ENCODE results near the gene TRIM21. TPM values are rescaled to one million over a fixed set of nuclear protein-coding genes. Genes with fewer than 3 reads are reported as not detected.

Gene TRIM21
- total and polyA plus RNA-seq, 9 of the 15 experiments (the other 6 are each of a cell fraction or from before 2014, with no cell fraction given) = 9.2 to 21.1 (median 10.8) TPM

DNA sequence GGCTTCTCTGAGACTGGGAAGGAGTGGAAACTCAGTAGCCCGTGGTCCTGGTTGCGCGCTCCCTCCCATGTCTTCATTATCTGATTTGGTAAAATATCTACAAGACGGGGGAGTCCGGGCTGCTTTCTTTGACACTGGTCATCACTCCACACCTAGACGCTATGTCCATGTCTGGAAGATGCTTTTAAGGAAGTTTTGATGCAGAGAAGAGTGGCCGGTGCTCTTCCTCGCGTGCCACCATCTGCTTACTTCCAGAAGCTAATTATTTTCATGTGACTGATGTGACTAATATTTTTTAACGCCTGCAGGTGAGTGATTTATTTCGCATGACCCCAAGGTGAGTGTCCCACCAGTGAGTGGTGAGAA is 339 bp upstream of the TRIM21 start (continued):
- TF ChIP-seq, protein P1, sequence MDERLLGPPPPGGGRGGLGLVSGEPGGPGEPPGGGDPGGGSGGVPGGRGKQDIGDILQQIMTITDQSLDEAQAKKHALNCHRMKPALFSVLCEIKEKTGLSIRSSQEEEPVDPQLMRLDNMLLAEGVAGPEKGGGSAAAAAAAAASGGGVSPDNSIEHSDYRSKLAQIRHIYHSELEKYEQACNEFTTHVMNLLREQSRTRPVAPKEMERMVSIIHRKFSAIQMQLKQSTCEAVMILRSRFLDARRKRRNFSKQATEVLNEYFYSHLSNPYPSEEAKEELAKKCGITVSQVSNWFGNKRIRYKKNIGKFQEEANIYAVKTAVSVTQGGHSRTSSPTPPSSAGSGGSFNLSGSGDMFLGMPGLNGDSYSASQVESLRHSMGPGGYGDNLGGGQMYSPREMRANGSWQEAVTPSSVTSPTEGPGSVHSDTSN (CRISPR knock-in tag; IDR thresholded peaks at IDR 0.05; ENCODE audit: low read depth) = no peak
- TF ChIP-seq, protein P1 (tag; conservative IDR thresholded peaks at IDR 0.05; ENCODE audit: low read depth) = 0 out of 2 replicates have a peak, but pooled peaks have one; percentile 9
- peak; percentile 62 for TF ChIP-seq MEIS2 (IDR thresholded peaks at IDR 0.05; ENCODE audit: partially characterized antibody)
- TF ChIP-seq RAD21 (CRISPR knock-in tag; conservative IDR thresholded peaks at IDR 0.05 in 1 of 2, IDR thresholded peaks at IDR 0.05 in 1 of 2) = no peak

DNA sequence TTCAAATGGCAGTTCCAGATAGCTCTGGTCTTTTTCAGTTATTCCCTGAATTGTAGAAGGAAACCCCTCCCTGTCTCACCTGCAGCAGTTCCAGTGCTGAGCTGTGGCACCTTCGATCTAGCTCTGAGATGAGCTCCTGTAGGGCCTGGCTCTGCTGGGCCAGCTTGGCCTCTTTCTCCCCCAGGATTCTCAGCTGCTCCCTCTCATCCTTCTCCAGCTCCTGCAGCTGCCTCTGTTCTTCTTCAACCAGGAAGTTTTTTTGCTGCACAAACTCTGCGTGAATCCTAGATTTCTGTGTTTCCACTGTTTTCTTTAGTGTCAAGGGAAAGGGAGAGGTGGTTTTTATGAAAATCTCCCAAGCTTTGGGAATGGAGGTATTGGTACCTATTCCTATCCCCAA is 5.3 kb downstream of the TRIM21 start:
- ChIA-PET CTCF (ENCODE audit: low intra/inter-chr PET ratio) (no interaction called here), POLR2A (interaction anchor here (1.0 to 1.5 kb wide), 4 partner anchors 9 to 32 kb away, joined by 3 to 6 read pairs (median 5); no protein-coding TSS in a partner anchor)
- Histone ChIP-seq H3K9ac (ENCODE audit: insufficient read depth in 1 of 2, low read depth in 2 of 2, low read length in 2 of 2) (no peak overlapping the region), H3K4me1 (replicated peaks in 1 of 2; ENCODE audit: control insufficient read depth in 2 of 2, insufficient read depth in 2 of 2, low read length in 2 of 2) (peaks cover 3 to 4% of the 10 kb centered on the region in 2 experiments; a peak in 3 of 5 replicates), H3K9me1 (ENCODE audit: control insufficient read depth, insufficient read depth, low read length) (no peaks in the 10 kb centered on the region), H3K9me3 (replicated peaks; ENCODE audit: control insufficient read depth, insufficient read depth, low read depth, low read length) (no peaks in the 10 kb centered on the region), H3K27me3 (ENCODE audit: control insufficient read depth in 2 of 2, insufficient read depth in 2 of 2, low read length in 2 of 2) (no peaks in the 10 kb centered on the region), H3K4me2 (ENCODE audit: insufficient read depth, low read length) (no peak overlapping the region), H3K36me3 (ENCODE audit: control insufficient read depth, insufficient read depth, low read length) (peaks cover 29% of the 10 kb centered on the region), H3K79me2 (ENCODE audit: control insufficient read depth, insufficient read depth, low read length) (peaks cover 7% of the 10 kb centered on the region; the same call in 2 of the 3 replicates), H3K27ac (ENCODE audit: extremely low read depth, low read depth, low read length) (no peak overlapping the region), H4K20me1 (replicated peaks; ENCODE audit: control insufficient read depth, insufficient read depth, low read length) (no peaks in the 10 kb centered on the region), H3K4me3 (no peak overlapping the region), H2AFZ (ENCODE audit: low read depth, low read length) (no peak overlapping the region)
- no peak for FAIRE-seq
- no peak for ATAC-seq
- no peak for DNase-seq (ENCODE audit: extremely low read depth in 1 of 4, low spot score in 3 of 4)
- in situ Hi-C loops (cut with MboI) = no loop called here
- 59% methylated on average over 2 of the region's 2 CpGs for WGBS (ENCODE audit: insufficient coverage, low coverage, missing lambda C conversion rate)
- intact Hi-C loops (cut with micrococcal nuclease) = no loop called here
- BruUV-seq (replicated peaks) = no TSS peak
- TF ChIP-seq TCF7L2 (IDR thresholded peaks at IDR 0.05; ENCODE audit: low read depth, low read length) (no peak), ZNF224 (CRISPR knock-in tag; IDR thresholded peaks at IDR 0.05) (no peak), DDX20 (tag; IDR thresholded peaks at IDR 0.05; ENCODE audit: low read depth) (no peak), SPI1 (IDR thresholded peaks at IDR 0.05; ENCODE audit: borderline replicate concordance, low read depth, low read length) (no peak), BCOR (IDR thresholded peaks at IDR 0.05) (no peak), ZNF589 (CRISPR knock-in tag; IDR thresholded peaks at IDR 0.05; ENCODE audit: low read depth) (no peak), ETS1 (conservative IDR thresholded peaks at IDR 0.05; ENCODE audit: control insufficient read depth, low read depth, low read length) (no peak)
- TF ChIP-seq, protein P2, sequence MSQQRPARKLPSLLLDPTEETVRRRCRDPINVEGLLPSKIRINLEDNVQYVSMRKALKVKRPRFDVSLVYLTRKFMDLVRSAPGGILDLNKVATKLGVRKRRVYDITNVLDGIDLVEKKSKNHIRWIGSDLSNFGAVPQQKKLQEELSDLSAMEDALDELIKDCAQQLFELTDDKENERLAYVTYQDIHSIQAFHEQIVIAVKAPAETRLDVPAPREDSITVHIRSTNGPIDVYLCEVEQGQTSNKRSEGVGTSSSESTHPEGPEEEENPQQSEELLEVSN (IDR thresholded peaks at IDR 0.05; ENCODE audit: borderline replicate concordance in 1 of 2, extremely low read depth in 1 of 2, insufficient read depth in 1 of 2, insufficient read length in 1 of 2, low read depth in 1 of 2, low read length in 1 of 2, poor library complexity in 1 of 2, severe bottlenecking in 1 of 2) = no peak
- TF ChIP-seq, protein P3, sequence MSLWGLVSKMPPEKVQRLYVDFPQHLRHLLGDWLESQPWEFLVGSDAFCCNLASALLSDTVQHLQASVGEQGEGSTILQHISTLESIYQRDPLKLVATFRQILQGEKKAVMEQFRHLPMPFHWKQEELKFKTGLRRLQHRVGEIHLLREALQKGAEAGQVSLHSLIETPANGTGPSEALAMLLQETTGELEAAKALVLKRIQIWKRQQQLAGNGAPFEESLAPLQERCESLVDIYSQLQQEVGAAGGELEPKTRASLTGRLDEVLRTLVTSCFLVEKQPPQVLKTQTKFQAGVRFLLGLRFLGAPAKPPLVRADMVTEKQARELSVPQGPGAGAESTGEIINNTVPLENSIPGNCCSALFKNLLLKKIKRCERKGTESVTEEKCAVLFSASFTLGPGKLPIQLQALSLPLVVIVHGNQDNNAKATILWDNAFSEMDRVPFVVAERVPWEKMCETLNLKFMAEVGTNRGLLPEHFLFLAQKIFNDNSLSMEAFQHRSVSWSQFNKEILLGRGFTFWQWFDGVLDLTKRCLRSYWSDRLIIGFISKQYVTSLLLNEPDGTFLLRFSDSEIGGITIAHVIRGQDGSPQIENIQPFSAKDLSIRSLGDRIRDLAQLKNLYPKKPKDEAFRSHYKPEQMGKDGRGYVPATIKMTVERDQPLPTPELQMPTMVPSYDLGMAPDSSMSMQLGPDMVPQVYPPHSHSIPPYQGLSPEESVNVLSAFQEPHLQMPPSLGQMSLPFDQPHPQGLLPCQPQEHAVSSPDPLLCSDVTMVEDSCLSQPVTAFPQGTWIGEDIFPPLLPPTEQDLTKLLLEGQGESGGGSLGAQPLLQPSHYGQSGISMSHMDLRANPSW (CRISPR knock-in tag; IDR thresholded peaks at IDR 0.05) = no peak
